Suprapubic skin (tissue), 4 donors: ENCODE data around the gene POU3F3.

ENCODE experiments used
- EP300 ChIP-seq: sonication (generic); formaldehyde crosslinking; IDR thresholded peaks from one replicate; pipeline ENCODE4 v1.6.1; 2017; ENCODE audit warnings: antibody characterized with exemption
- POLR2A ChIP-seq, 2 donors: fragments of 450-650 bp; IDR thresholded peaks; one replicate each; pipeline ENCODE4 v1.6.1; 2017; ENCODE audit warnings: antibody characterized with exemption in 2 of 2, mild to moderate bottlenecking in 2 of 2, moderate library complexity in 2 of 2
- POLR2AphosphoS5 ChIP-seq, 3 donors: sonication (generic); formaldehyde crosslinking; IDR thresholded peaks; one replicate each; pipeline ENCODE4 v1.6.1; 2017; ENCODE audit warnings: antibody characterized with exemption in 3 of 3
- TF ChIP-seq, protein P1 (sequence below), 2 donors: fragments of 200-600 bp in 1 of 2; fragments of 450-650 bp in 1 of 2; sonication (generic) in 1 of 2; IDR thresholded peaks; one replicate each; pipeline ENCODE4 v1.5.1; 2016 to 2019; ENCODE audit warnings: antibody characterized with exemption in 2 of 2, mild to moderate bottlenecking in 1 of 2, moderate library complexity in 1 of 2

- TF ChIP-seq, protein P1, sequence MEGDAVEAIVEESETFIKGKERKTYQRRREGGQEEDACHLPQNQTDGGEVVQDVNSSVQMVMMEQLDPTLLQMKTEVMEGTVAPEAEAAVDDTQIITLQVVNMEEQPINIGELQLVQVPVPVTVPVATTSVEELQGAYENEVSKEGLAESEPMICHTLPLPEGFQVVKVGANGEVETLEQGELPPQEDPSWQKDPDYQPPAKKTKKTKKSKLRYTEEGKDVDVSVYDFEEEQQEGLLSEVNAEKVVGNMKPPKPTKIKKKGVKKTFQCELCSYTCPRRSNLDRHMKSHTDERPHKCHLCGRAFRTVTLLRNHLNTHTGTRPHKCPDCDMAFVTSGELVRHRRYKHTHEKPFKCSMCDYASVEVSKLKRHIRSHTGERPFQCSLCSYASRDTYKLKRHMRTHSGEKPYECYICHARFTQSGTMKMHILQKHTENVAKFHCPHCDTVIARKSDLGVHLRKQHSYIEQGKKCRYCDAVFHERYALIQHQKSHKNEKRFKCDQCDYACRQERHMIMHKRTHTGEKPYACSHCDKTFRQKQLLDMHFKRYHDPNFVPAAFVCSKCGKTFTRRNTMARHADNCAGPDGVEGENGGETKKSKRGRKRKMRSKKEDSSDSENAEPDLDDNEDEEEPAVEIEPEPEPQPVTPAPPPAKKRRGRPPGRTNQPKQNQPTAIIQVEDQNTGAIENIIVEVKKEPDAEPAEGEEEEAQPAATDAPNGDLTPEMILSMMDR (IDR thresholded peaks at IDR 0.05): no peak
- TF ChIP-seq EP300: no peak
- no peak for TF ChIP-seq POLR2A (IDR thresholded peaks at IDR 0.05)
- TF ChIP-seq POLR2AphosphoS5 (IDR thresholded peaks at IDR 0.05): no peak
These were observed 10.6 kb downstream of the POU3F3 start for GRCh38 chr2:104864280-104865095.
